ENCODE data around the gene RTP4.

RTP4 gene

GRCh38 chr3:187383246-187383645, 15.1 kb downstream of the RTP4 start:
- no peak for TF ChIP-seq CREB1 (IDR thresholded peaks at IDR 0.05; ENCODE audit: low read depth)
- no peak for TF ChIP-seq TAF1 (IDR thresholded peaks at IDR 0.05; ENCODE audit: low read depth)

GRCh38 chr3:187385296-187385695, 17.1 kb downstream of the RTP4 start:
- no peak for TF ChIP-seq NFIC (IDR thresholded peaks at IDR 0.05)
- no peak for TF ChIP-seq USF1 (IDR thresholded peaks at IDR 0.05)
- no peak for TF ChIP-seq ZBTB7A (IDR thresholded peaks at IDR 0.05; ENCODE audit: low read depth)
- no peak for TF ChIP-seq CEBPB (IDR thresholded peaks at IDR 0.05)
- no peak for TF ChIP-seq TCF12 (IDR thresholded peaks at IDR 0.05; ENCODE audit: low read depth)

GRCh38 chr3:187396661-187397060, 28.5 kb downstream of the RTP4 start:
- no peak for TF ChIP-seq FOXM1 (IDR thresholded peaks at IDR 0.05; ENCODE audit: borderline replicate concordance, low read depth)
- no peak for TF ChIP-seq CREB1 (IDR thresholded peaks at IDR 0.05; ENCODE audit: low read depth)
- TF ChIP-seq ZBTB7A (IDR thresholded peaks at IDR 0.05; ENCODE audit: low read depth) = no peak
- TF ChIP-seq TAF1 (IDR thresholded peaks at IDR 0.05; ENCODE audit: low read depth) = no peak
- TF ChIP-seq TCF12 (IDR thresholded peaks at IDR 0.05; ENCODE audit: low read depth) = no peak
- TF ChIP-seq TEAD4 (IDR thresholded peaks at IDR 0.05) = no peak
- TF ChIP-seq RAD21 (IDR thresholded peaks at IDR 0.05; ENCODE audit: low read depth) = no peak
- TF ChIP-seq REST (IDR thresholded peaks at IDR 0.05; ENCODE audit: low read depth) = no peak
- TF ChIP-seq CEBPB (IDR thresholded peaks at IDR 0.05) = no peak
- TF ChIP-seq USF1 (IDR thresholded peaks at IDR 0.05) = no peak
- TF ChIP-seq EGR1 (IDR thresholded peaks at IDR 0.05) = no peak
- TF ChIP-seq EP300 (IDR thresholded peaks at IDR 0.05; ENCODE audit: borderline replicate concordance) = no peak
- TF ChIP-seq, protein P1, sequence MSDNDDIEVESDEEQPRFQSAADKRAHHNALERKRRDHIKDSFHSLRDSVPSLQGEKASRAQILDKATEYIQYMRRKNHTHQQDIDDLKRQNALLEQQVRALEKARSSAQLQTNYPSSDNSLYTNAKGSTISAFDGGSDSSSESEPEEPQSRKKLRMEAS (IDR thresholded peaks at IDR 0.05) = no peak
- no peak for TF ChIP-seq YY1 (IDR thresholded peaks at IDR 0.05; ENCODE audit: low read depth)
- TF ChIP-seq NFIC (IDR thresholded peaks at IDR 0.05) = no peak

- TF ChIP-seq TCF12 (IDR thresholded peaks at IDR 0.05; ENCODE audit: low read depth) (no peak), TEAD4 (IDR thresholded peaks at IDR 0.05) (no peak), CREB1 (IDR thresholded peaks at IDR 0.05; ENCODE audit: low read depth) (no peak), USF1 (IDR thresholded peaks at IDR 0.05) (no peak), RAD21 (IDR thresholded peaks at IDR 0.05; ENCODE audit: low read depth) (no peak), EGR1 (IDR thresholded peaks at IDR 0.05) (no peak), REST (IDR thresholded peaks at IDR 0.05; ENCODE audit: low read depth) (no peak), NFIC (IDR thresholded peaks at IDR 0.05) (no peak), ZBTB7A (IDR thresholded peaks at IDR 0.05; ENCODE audit: low read depth) (no peak), FOXM1 (IDR thresholded peaks at IDR 0.05; ENCODE audit: borderline replicate concordance, low read depth) (no peak), YY1 (IDR thresholded peaks at IDR 0.05; ENCODE audit: low read depth) (no peak), TAF1 (IDR thresholded peaks at IDR 0.05; ENCODE audit: low read depth) (no peak), CEBPB (IDR thresholded peaks at IDR 0.05) (no peak), EP300 (IDR thresholded peaks at IDR 0.05; ENCODE audit: borderline replicate concordance) (no peak)
- TF ChIP-seq, protein P1 (IDR thresholded peaks at IDR 0.05) = no peak
Observed at GRCh38 chr3:187398955-187399354, 30.8 kb downstream of the RTP4 start.

GRCh38 chr3:187400756-187401155, 32.6 kb downstream of the RTP4 start:
- TF ChIP-seq EGR1 (IDR thresholded peaks at IDR 0.05) = no peak
- no peak for TF ChIP-seq CREB1 (IDR thresholded peaks at IDR 0.05; ENCODE audit: low read depth)
- TF ChIP-seq EP300 (IDR thresholded peaks at IDR 0.05; ENCODE audit: borderline replicate concordance) = no peak
- TF ChIP-seq REST (IDR thresholded peaks at IDR 0.05; ENCODE audit: low read depth) = no peak
- TF ChIP-seq FOXM1 (IDR thresholded peaks at IDR 0.05; ENCODE audit: borderline replicate concordance, low read depth) = no peak
- TF ChIP-seq YY1 (IDR thresholded peaks at IDR 0.05; ENCODE audit: low read depth) = no peak
- TF ChIP-seq TAF1 (IDR thresholded peaks at IDR 0.05; ENCODE audit: low read depth) = no peak
- no peak for TF ChIP-seq RAD21 (IDR thresholded peaks at IDR 0.05; ENCODE audit: low read depth)
- no peak for TF ChIP-seq TEAD4 (IDR thresholded peaks at IDR 0.05)
- no peak for TF ChIP-seq NFIC (IDR thresholded peaks at IDR 0.05)
- no peak for TF ChIP-seq USF1 (IDR thresholded peaks at IDR 0.05)

Data from Ishikawa (cell line).